ENCODE measurements around the gene FOXO6.

DNA sequence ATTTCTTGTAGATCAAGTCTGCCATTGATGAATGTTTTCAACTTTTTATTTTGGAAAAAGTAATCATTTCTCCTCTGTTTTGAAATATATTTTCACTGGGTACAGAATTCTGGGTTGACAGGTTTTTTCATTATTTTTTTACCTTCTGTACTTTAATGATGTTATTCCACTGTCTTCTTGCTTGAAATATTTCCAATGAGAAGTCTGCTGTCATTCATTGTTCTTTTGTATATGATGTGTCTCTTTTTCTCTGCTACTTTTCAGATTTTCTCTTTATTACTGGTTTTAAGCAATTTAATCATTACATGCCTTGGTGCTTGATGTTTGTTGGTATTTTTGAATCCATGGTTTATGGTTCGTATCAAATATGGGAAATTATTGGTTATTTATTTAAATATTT is 22.4 kb upstream of the FOXO6 start:
- TF ChIP-seq, protein P1, sequence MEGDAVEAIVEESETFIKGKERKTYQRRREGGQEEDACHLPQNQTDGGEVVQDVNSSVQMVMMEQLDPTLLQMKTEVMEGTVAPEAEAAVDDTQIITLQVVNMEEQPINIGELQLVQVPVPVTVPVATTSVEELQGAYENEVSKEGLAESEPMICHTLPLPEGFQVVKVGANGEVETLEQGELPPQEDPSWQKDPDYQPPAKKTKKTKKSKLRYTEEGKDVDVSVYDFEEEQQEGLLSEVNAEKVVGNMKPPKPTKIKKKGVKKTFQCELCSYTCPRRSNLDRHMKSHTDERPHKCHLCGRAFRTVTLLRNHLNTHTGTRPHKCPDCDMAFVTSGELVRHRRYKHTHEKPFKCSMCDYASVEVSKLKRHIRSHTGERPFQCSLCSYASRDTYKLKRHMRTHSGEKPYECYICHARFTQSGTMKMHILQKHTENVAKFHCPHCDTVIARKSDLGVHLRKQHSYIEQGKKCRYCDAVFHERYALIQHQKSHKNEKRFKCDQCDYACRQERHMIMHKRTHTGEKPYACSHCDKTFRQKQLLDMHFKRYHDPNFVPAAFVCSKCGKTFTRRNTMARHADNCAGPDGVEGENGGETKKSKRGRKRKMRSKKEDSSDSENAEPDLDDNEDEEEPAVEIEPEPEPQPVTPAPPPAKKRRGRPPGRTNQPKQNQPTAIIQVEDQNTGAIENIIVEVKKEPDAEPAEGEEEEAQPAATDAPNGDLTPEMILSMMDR (IDR thresholded peaks at IDR 0.05): no peak
- no peak for TF ChIP-seq JAZF1 (CRISPR knock-in tag; IDR thresholded peaks at IDR 0.05)
- TF ChIP-seq ELF4 (CRISPR knock-in tag; IDR thresholded peaks at IDR 0.05; ENCODE audit: low read depth): no peak
- TF ChIP-seq, protein P2, sequence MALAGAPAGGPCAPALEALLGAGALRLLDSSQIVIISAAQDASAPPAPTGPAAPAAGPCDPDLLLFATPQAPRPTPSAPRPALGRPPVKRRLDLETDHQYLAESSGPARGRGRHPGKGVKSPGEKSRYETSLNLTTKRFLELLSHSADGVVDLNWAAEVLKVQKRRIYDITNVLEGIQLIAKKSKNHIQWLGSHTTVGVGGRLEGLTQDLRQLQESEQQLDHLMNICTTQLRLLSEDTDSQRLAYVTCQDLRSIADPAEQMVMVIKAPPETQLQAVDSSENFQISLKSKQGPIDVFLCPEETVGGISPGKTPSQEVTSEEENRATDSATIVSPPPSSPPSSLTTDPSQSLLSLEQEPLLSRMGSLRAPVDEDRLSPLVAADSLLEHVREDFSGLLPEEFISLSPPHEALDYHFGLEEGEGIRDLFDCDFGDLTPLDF (CRISPR knock-in tag; IDR thresholded peaks at IDR 0.05): no peak
- TF ChIP-seq, protein P3, sequence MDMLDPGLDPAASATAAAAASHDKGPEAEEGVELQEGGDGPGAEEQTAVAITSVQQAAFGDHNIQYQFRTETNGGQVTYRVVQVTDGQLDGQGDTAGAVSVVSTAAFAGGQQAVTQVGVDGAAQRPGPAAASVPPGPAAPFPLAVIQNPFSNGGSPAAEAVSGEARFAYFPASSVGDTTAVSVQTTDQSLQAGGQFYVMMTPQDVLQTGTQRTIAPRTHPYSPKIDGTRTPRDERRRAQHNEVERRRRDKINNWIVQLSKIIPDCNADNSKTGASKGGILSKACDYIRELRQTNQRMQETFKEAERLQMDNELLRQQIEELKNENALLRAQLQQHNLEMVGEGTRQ (CRISPR knock-in tag; IDR thresholded peaks at IDR 0.05): no peak
- no peak for TF ChIP-seq TCF7 (CRISPR knock-in tag; IDR thresholded peaks at IDR 0.05; ENCODE audit: low read depth)
- TF ChIP-seq, protein P4, sequence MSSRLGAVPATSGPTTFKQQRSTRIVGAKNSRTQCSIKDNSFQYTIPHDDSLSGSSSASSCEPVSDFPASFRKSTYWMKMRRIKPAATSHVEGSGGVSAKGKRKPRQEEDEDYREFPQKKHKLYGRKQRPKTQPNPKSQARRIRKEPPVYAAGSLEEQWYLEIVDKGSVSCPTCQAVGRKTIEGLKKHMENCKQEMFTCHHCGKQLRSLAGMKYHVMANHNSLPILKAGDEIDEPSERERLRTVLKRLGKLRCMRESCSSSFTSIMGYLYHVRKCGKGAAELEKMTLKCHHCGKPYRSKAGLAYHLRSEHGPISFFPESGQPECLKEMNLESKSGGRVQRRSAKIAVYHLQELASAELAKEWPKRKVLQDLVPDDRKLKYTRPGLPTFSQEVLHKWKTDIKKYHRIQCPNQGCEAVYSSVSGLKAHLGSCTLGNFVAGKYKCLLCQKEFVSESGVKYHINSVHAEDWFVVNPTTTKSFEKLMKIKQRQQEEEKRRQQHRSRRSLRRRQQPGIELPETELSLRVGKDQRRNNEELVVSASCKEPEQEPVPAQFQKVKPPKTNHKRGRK (CRISPR knock-in tag; IDR thresholded peaks at IDR 0.05; ENCODE audit: borderline replicate concordance): no peak
- no peak for TF ChIP-seq ZNF138 (CRISPR knock-in tag; conservative IDR thresholded peaks at IDR 0.05)
- TF ChIP-seq, protein P5, sequence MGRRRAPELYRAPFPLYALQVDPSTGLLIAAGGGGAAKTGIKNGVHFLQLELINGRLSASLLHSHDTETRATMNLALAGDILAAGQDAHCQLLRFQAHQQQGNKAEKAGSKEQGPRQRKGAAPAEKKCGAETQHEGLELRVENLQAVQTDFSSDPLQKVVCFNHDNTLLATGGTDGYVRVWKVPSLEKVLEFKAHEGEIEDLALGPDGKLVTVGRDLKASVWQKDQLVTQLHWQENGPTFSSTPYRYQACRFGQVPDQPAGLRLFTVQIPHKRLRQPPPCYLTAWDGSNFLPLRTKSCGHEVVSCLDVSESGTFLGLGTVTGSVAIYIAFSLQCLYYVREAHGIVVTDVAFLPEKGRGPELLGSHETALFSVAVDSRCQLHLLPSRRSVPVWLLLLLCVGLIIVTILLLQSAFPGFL (CRISPR knock-in tag; IDR thresholded peaks at IDR 0.05; ENCODE audit: borderline replicate concordance): no peak
- no peak for TF ChIP-seq ZNF121 (CRISPR knock-in tag; IDR thresholded peaks at IDR 0.05)
- TF ChIP-seq TEAD1 (CRISPR knock-in tag; IDR thresholded peaks at IDR 0.05): no peak
- TF ChIP-seq ESRRA (CRISPR knock-in tag; IDR thresholded peaks at IDR 0.05; ENCODE audit: borderline replicate concordance): no peak
- TF ChIP-seq OVOL2 (CRISPR knock-in tag; IDR thresholded peaks at IDR 0.05; ENCODE audit: borderline replicate concordance): no peak
